GM03348 (cell line): ENCODE measurements around the gene ZNF823.

Source experiments
- DNase-seq: peaks from one replicate; pipeline ENCODE4 v3.0.0; 2012; ENCODE audit warnings: low spot score

ZNF823 gene

DNA sequence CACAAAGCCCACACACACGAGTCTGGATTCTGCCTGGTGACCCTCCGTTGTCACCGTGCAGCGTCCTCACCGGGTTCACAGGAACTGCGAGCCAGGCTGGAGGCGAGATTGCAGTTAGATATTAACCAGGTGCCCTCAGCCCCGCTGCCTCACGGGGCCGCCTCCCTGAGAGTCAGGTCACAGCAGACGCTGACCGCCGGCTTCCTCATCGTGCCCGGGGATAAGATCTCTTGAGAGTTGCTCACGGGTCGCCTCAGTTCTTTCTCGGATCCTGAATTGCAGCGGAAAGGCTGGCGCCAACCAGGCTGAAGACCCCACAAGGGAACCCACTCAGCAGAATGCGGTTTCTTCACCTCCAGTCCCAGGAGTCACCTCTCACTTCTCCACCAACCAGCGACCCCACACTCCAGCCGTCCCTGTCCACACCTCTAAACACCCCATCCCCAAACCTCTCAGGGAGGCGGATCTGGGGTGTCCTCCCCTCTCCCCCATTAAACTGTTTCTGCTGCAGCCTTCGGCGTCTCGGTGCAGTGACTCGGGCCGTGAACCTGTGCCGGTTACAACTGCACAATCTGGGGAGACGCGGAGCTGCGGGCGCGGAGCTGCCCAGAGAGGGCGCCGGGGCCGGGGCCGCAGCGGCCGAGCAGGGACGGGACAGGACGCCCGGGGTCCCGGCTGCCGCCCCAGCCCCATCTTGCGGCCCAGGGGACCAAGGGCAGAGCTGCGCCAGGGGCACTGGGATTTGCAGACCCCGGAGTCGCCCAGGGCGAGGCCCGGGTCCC lies 591 bp downstream of the ZNF823 start:
- peak; percentile 49 for DNase-seq

GRCh38 chr19:11736696-11737095 lies 2.0 kb downstream of the ZNF823 start:
- peak; percentile 73 for DNase-seq

DNA sequence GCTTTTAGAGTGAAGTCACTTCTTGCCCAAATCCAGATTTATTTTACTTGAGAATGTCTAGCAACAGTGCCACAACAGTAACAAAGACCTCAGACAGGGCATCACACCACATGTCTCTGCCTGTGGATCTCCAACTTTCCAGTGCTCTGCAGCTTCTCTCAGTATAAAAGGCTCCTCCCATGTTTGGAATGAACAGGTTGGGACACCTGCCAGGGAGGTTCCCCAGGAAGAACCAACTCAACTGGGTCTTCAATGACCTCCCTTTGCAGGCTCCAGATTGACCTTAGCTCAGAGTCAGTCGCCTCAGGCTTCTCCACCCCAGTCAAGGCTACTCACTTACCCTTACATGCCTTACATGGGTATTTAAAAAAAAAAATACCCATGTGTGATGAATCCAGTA lies 3.4 kb downstream of the ZNF823 start:
- no peak for DNase-seq

DNA sequence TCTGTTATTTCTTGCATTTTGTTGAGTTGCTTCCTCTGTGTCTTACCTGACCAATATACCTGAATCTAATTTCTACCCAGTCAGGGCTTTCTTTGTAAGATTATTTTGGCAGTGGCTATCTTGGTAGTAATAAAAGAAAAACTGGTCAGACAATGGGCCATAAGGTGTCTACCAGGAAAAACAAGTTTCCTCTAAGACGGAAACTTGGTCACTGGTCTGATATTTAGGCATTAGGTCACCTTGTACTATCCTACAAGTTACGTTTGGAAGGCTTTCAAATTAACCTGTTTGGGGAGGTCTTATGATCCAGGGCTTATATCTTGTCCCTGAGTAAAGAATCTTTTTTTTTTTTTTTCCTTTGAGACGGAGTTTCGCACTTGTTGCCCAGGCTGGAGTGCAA lies 9.2 kb downstream of the ZNF823 start:
- DNase-seq: no peak

DNA sequence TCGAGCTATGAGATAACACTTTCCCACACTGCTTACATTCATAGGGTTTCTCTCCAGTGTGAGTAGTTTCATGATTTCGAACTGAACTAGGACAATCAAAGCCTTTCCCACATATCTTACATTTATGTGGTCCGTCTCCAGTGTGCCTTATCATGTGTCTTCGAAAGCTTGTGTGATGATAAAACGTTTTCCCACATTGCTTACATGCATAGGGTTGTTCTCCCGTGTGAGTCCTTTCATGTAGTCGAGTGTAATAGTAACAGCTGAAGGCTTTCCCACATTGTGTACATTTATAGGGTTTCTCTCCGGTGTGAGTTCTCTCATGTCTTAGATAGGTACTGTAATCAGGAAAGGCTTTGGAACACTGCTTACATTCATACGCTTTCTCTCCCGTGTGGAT lies 16.3 kb downstream of the ZNF823 start:
- no peak for DNase-seq

GRCh38 chr19:11721681-11722080 lies 17.1 kb downstream of the ZNF823 start:
- no peak for DNase-seq

DNA sequence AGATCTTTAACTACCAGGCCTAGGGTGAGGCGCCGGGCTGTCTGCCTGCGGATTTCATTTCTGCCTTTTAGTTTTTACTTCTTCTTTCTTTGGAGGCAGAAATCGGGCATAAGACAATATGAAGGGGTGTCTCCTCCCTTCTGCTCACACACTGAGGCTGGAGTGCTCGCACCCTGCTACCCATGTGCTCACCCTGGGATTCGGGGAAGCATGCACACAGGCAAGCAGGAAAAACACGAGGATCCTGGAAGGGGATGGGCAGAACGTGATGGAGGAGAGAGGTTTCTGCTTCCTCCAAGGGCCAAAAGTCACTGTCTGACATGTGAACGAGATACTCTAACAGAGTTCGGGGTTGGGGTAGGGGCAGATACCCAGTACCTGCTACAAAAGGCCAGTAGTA lies 28.4 kb downstream of the ZNF823 start:
- no peak for DNase-seq

- no peak for DNase-seq
These were observed 30.3 kb downstream of the ZNF823 start for GRCh38 chr19:11708457-11708856.

DNA sequence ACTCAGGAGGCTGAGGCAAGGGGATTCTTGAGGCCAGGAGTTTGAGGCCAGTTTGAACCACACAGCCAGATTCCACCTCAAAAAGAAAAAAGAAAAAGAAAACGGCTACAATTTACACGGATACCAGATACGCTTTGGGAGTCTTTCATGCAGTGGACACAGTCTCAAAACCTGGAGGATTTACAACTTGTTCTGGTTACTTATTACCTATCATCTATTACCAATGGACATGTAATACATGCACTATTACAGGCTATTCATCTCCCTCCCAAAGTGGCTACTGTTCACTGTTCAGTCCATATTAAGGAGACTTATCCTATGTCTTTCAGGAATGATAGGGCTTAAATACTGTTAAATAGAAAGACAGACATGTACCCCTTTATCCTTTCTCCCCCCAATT lies 33.3 kb downstream of the ZNF823 start:
- DNase-seq: no peak

GRCh38 chr19:11704626-11705025 lies 34.1 kb downstream of the ZNF823 start:
- no peak for DNase-seq

DNA sequence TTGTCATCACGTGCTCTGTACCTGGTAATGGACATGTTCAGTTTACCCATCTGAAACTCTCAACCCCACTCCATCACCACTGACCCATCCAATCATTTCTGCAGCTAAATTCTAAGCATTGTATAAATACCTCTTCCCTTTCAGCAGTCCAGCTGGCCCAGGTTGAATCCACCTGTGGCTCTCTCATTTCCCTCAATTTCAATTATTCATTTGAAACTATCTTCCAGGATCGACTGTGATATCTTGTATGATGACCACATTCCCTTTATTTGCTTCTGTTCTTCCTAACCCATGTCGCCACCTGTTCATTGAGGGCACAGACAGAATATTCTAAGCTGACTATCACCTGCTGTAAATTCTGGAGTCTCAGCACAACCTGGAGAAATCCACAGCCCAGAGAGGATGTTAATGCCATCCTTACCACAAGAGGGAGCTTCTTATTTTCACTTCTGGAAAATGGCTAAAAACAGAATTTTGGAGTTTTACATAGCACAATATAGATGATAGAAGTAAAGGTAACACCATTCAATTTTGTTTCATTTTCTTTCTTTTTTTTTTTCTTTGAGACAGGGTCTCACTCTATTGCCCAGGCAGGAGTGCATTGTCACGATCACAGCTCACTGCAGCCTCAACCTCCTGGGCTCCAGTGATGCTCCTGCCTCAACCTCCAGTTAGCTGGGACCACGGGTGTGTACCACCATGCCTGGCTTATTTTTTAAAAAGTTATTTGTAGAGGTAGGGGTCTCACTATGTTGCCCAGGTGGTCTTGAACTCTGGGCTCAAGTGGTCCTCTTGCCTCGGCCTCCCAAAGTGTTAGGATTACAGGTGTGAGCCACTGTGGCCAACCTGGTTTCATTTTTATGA lies 38.6 kb downstream of the ZNF823 start:
- DNase-seq: peak; percentile 62

GRCh38 chr19:11698231-11698630 lies 40.5 kb downstream of the ZNF823 start:
- no peak for DNase-seq

- no peak for DNase-seq
These were observed 41.4 kb downstream of the ZNF823 start for GRCh38 chr19:11697284-11697855.

GRCh38 chr19:11694533-11695439 lies 44.0 kb downstream of the ZNF823 start:
- DNase-seq: peak; percentile 97

DNA sequence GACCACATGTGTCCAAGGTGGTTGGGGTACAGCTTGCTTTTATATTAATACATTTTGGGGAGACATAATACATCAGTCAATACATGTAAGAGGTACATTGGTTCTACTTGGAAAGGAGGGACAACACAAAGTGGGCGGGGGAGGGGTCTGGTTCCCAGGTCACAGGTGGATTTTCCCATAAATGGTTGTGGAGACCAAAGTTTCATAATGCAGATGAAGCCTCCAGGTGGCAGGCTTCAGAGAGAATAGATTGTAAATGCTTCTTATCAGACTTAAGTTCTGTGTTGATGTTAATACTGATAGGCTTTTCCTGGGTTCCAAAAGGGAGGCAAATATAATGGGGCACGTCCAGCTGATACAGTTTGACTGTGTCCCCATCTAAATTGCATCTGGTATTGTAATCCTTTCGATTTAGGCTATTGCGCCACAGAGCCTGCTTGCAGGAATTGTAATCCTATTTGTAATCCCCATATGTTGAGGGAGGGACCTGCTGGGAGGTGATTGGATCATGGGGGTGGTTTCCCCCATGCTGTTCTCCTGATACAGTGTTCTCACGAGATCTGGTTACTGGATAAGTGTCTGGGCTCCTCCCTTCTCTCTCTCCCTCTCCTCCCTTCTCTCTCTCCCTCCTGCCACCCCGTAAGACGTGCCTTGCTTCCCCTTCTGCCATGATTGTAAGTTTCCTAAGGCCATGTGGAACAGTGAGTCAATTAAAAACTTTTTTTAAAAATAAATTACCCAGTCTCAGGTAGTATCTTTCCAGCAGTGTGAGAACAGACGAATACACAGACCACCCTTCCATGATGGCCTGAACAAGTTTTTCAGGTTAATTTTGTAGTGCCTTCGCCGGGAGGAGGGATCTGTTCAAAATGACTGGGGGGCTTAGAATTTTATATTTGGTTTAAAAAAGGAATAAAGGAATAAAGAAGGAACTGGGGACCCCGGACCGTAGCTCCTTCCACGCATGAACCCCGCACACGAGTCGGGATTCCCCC lies 44.9 kb downstream of the ZNF823 start:
- DNase-seq: peak; percentile 65

GRCh38 chr19:11692127-11692790 lies 46.5 kb downstream of the ZNF823 start:
- DNase-seq: no peak

DNA sequence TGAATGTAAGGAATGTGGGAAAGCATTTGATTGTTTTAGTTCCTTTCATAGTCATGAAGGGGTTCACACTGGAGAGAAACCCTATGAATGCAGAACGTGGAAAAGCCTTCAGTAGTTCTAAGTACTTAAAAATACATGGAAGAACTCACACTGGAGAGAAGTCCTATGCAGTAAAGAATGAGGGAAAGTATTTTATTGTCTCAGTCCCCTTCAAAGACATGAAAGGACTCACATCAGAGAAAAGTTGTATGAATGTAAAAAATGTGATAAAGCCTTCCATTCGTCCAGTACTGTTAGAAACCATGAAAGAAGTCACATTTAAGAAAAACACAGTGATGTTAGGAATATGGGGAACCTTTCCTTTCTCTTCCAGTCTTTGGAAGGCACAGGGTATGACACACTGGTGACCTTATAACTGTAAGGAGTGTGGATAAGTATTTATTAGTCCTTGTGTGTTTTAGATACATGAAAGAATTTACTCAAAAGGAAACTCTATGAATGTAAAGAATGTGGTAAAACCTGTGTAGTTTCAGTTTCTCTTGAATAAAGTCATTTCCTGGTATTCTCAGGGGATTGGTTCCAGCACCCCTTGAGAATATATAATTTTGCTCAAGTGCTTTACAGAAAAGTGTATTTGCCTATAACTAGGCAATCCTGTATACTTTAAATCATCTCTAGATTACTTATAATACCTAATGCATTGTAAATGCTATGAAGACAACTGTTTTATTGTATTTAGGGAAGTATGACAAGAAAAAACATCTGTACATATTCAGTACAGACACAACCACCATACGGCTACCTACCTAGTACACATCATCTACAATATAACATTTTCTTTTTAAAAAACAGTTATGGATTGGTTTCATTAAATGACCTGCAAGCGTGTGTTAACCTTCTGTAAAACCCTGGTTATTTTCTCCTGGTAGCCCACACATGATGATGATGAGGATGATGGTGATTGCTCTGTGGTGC lies 52.8 kb downstream of the ZNF823 start:
- no peak for DNase-seq

DNA sequence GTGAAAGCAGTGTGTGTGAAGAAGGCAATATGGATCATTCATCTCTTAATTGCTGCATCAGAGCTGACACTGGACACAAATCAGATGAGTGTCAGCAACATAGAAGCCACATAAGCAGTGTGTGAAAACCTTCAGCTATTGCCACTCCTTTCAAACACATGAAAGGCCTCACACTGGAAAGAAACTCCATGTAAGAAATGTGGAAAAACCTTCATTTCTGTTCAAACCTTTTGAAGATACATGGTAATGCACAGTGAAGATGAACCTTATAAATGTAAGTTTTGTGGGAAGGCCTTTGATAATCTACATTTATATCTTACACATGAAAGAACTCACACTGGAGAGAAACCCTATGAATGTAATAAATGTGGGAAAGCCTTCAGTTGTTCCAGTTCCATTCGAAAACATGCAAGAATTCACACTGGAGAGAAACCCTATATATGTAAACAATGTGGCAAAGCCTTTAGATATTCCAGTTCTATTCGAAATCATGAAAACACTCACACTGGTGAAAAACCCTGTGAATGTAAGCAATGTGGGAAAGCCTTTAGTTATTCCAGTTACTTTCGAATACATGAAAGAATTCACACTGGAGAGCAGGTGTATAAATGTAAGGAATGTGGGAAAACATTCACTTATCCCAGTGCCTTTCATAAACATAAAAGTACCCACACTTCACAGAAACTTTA lies 53.6 kb downstream of the ZNF823 start:
- DNase-seq: no peak
